Astrocyte of the spinal cord (primary cell): Measurements from ENCODE around the gene PPP1R3G.
"Not testable (repeated sequence)": the region's sequence is repeated elsewhere in the genome, so short reads cannot be mapped to it uniquely, and the experiment has no call there.

Experiments used
- DNase-seq: peaks from one replicate; pipeline ENCODE4 v3.0.0; 2011; ENCODE audit warnings: low read depth, low spot score
- H3K4me3 ChIP-seq: 2 replicates; pipeline ENCODE4 v1.5.1; 2011; ENCODE audit warnings: low read depth, mild to moderate bottlenecking, low read length, moderate library complexity
- in situ Hi-C: cut with HindIII; loops from 2 replicates; pipeline ENCODE4 v1.10.0; 2017; ENCODE audit warnings: low sequenced_read_pairs
- TF ChIP-seq, protein P1 (sequence below): IDR thresholded peaks from 2 replicates; pipeline ENCODE4 v1.5.1; 2012; ENCODE audit warnings: low read depth, mild to moderate bottlenecking, low read length, inconsistent platforms

PPP1R3G gene

DNA sequence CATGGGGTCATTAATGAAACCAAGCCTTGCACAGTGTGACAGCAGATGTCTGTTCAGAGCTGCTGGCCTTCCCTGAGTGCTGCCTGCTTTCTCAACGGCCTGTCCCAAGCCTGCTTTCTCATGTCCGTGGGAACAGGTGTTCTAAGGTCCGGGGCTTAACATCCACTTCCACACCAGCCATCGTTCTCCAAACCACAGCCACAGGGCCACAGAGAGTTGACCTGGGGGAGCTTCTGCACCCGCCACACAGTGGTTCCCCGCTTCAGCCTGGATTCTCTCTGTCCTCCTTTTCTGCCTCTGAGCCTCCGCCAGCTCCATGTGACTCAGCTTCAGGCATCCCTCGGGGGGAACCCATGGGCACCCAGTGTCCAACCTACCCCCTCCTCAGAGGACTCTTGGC lies 26.9 kb upstream of the PPP1R3G start:
- in situ Hi-C loops: no loop called here
- TF ChIP-seq, protein P1, sequence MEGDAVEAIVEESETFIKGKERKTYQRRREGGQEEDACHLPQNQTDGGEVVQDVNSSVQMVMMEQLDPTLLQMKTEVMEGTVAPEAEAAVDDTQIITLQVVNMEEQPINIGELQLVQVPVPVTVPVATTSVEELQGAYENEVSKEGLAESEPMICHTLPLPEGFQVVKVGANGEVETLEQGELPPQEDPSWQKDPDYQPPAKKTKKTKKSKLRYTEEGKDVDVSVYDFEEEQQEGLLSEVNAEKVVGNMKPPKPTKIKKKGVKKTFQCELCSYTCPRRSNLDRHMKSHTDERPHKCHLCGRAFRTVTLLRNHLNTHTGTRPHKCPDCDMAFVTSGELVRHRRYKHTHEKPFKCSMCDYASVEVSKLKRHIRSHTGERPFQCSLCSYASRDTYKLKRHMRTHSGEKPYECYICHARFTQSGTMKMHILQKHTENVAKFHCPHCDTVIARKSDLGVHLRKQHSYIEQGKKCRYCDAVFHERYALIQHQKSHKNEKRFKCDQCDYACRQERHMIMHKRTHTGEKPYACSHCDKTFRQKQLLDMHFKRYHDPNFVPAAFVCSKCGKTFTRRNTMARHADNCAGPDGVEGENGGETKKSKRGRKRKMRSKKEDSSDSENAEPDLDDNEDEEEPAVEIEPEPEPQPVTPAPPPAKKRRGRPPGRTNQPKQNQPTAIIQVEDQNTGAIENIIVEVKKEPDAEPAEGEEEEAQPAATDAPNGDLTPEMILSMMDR: no peak
- no peak overlapping the region for H3K4me3 ChIP-seq
- DNase-seq: no peak

DNA sequence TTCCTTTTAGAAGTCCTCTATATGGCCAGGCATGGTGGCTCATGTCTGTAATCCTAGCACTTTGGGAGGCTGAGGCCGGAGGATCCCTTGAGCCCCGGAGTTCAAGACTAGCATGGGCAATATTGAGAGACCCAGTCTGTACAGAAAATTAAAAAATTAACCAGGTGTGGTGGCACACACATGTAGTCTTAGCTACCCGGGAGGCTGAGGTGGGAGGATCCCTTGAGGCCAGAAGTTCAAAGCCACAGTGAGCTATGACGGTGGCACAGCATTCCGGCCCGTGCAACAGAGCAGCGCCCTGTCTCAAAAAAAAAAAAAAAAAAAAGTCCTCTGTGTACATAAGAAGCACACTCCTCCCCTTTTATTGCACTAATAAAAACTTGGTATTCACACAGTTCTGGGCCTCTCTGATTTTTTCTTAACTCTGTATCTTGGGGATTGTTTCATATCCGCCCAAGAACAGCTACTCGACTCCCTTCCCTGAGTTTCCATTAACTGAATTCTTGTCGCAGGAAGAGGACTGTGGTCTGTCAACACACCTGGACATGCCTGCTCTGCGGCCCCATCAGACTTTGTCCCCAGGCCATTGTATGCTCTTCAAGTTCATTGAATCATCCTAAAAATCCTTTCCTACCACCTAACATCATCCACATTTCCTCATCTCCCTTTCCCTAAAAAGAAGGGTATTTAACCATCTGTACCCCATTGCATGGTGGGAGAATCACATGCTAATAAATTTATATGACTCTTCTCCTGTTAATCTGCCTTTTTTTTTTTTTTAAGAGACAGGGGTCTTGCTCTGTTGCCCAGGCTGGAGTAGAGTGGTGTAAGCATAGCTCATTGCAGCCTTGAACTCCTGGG lies 25.9 kb upstream of the PPP1R3G start:
- DNase-seq: no peak
- TF ChIP-seq, protein P1: no peak
- no peak overlapping the region for H3K4me3 ChIP-seq
- in situ Hi-C loops: no loop called here

DNA sequence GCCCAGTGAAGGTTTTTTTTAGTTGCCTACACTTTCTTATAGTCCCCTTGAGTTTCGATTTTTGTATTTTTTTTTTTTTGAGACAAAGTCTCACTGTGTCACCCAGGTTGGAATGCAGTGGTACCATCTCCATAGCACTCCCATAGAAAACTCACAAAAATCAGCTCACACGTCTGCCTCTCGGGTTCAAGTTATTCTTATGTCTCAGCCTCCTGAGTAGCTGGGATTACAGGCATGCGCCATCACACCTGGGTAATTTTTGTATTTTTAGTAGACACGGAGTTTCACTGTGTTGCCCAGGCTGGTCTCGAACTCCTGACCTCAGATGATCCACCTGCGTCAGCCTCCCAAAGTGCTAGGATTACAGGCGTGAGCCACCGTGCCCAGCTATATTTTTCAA lies 24.7 kb upstream of the PPP1R3G start:
- in situ Hi-C loops, DNase-seq, H3K4me3 ChIP-seq: not testable (repeated sequence)

DNA sequence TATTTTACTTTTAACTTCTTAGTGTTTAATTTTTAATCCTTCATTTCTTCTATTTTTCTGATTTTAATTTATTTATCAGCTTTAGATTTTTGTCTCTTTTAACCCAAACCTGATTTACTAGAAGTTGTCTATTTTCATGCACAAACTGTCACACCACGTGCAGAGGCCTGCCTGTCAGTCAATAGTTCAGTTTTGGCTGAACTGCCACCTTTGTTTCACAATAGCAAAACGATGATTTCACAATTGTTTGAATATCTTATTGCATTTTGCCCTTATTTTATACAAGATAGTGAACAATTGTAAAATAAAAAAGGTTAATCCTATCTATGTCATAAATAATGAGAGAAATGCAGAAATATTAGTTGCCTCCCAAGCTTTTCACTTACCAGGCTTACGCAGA lies 24.0 kb upstream of the PPP1R3G start:
- in situ Hi-C loops: no loop called here

DNA sequence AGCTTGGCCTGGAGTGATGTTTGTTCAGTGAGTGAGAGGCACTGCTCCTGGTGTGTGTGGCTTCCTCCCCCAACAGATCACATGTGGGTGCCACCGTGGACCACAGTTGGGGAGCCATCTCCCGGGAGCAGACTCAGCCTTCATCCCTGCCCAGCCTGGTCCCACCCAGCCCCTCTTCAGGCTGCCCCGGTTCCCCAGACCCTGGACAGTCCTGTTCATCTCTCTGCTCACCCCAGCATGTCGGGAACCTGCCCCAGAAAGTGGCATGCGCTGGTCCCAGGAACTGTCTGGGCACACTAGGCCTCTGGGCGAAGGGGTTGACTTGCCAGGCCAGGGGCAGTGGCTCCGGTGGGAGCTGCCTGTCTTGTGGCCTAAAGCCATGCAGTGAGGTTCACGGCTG lies 21.5 kb upstream of the PPP1R3G start:
- in situ Hi-C loops: no loop called here
- no peak for DNase-seq
- no peak overlapping the region for H3K4me3 ChIP-seq
- TF ChIP-seq, protein P1: no peak

More for the DNA sequence above, 24.0 kb upstream of the PPP1R3G start:
- DNase-seq: no peak
- no peak overlapping the region for H3K4me3 ChIP-seq
- TF ChIP-seq, protein P1: no peak

DNA sequence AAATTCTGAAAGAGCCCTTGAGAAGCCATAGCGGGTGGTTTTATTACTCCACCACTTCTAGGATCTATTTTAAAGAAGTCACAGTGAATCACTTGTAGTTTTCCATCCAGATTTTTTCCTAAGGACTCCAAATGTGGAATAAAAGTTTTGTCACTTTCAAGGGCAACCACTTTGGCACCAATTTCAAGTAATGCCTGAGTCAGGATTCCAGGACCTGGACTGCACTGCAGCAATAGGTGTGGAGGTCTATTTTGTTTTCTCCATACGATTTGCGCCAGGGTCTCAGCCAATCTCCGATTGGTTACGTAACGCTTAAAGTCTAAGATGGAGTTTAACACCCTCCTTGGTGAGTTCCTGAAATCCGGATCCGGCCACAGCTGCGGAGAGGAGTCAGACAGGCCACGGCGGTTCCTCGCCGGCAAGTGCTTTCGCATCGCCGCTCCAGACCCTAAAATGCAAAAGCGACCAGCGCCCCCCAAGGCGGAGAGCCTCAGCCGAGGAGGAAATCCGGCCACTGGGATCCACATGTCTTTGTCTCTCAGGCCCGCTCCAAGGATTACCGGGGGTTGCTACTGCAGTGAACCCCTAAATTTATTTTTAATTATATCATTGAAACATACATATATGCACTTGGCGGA lies 18.6 kb upstream of the PPP1R3G start:
- in situ Hi-C loops: no loop called here
- TF ChIP-seq, protein P1: no peak
- no peak overlapping the region for H3K4me3 ChIP-seq
- DNase-seq: no peak

DNA sequence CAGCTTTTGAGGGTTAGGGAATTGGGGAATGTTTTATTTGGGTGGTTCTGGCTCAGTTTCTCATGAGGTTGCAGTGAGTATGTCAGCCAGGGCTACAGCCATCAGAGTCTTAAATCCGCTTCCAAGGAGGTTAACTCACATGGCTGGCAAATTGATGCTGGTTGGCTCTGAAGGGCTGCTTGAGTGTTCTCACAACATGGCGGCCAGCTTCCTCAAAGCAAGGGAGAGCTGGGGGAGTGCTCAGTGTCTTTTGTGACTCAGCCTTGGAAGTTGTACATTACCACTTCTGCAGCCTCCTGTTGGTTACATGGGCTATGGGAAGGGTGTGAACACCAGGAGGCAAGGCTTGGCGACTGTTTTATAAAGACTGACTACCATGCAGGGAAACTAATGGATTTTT lies 17.8 kb upstream of the PPP1R3G start:
- no peak for DNase-seq
- in situ Hi-C loops: no loop called here
- TF ChIP-seq, protein P1: no peak
- no peak overlapping the region for H3K4me3 ChIP-seq
